Prostate gland (tissue), 2 donors: ENCODE measurements around the gene PIK3C2G. TPM values are rescaled to one million over a fixed set of nuclear protein-coding genes. Genes with fewer than 3 reads are reported as not detected.

ENCODE experiments used
- DNase-seq: peaks from one replicate; pipeline ENCODE4 v3.0.0-alpha.2; 2019; ENCODE audit warnings: low spot score
- H3K27ac ChIP-seq, 2 donors: fragments of 200-600 bp; sonication (generic); 2 replicates each; pipeline ENCODE4 v1.5.1; 2017 to 2019
- H3K27me3 ChIP-seq: fragments of 200-600 bp; sonication (generic); replicated peaks from 2 replicates; pipeline ENCODE4 v1.5.1; 2019; ENCODE audit not compliant: insufficient read depth
- H3K36me3 ChIP-seq, 2 donors: fragments of 200-600 bp; sonication (generic); 1 replicate in 1 of 2; 2 replicates in 1 of 2; pipeline versions ENCODE4 v1.5.1 to v1.8.1; 2017 to 2019
- H3K4me1 ChIP-seq: fragments of 200-600 bp; sonication (generic); replicated peaks from 2 replicates; pipeline ENCODE4 v1.5.1; 2019
- H3K4me3 ChIP-seq, 2 donors: fragments of 200-600 bp; sonication (generic); 2 replicates each; pipeline ENCODE4 v1.5.1; 2017 to 2019
- H3K9me3 ChIP-seq: fragments of 200-600 bp; sonication (generic); 2 replicates; pipeline ENCODE4 v1.5.1; 2017
- CTCF ChIP-seq, 4 experiments: fragments of 200-600 bp in 2 of 4; fragments of 450-650 bp in 2 of 4; sonication (generic) in 2 of 4; IDR thresholded peaks; 1 replicate in 3 of 4; 2 replicates in 1 of 4; pipeline ENCODE4 v1.5.1; 2016 to 2019; ENCODE audit warnings: antibody characterized with exemption in 4 of 4, mild to moderate bottlenecking in 2 of 4, moderate library complexity in 2 of 4
- POLR2A ChIP-seq: fragments of 450-650 bp; IDR thresholded peaks from one replicate; pipeline ENCODE4 v1.6.1; 2016; ENCODE audit warnings: antibody characterized with exemption, mild to moderate bottlenecking
- POLR2AphosphoS5 ChIP-seq: sonication (generic); formaldehyde crosslinking; IDR thresholded peaks from one replicate; pipeline ENCODE4 v1.6.1; 2017; ENCODE audit warnings: antibody characterized with exemption
- WGBS: methylation state at CpG from one replicate; pipeline ENCODE4 v1.1.5; 2018; 5-methylcytosine and 5-hydroxymethylcytosine counted together
- intact Hi-C: fragments of 100-400 bp; cut with DNase I; formaldehyde crosslinking; loops from one replicate; pipeline ENCODE4 v1.14.2; 2022
- total RNA-seq, 2 donors: library from RNA; depleted of rRNA; stranded (reverse); fragments of >200 nt; gene quantifications; one replicate each; pipeline ENCODE4 v1.1.0, GENCODE V29; 2016

Gene PIK3C2G
- total RNA-seq, 2 donors from 2014 or later: 1.4 to 2.1 TPM

- Histone ChIP-seq H3K36me3 (no peaks in the 10 kb centered on the region), H3K4me1 (no peaks in the 10 kb centered on the region), H3K27ac (no peak overlapping the region), H3K9me3 (no peaks in the 10 kb centered on the region), H3K4me3 (no peak overlapping the region), H3K27me3 (no peaks in the 10 kb centered on the region)
- WGBS: 84% methylated on average over 4 of the region's 4 CpGs
- TF ChIP-seq CTCF (IDR thresholded peaks at IDR 0.05) (no peak), POLR2AphosphoS5 (no peak), POLR2A (no peak)
- intact Hi-C loops: no loop called here
- DNase-seq: no peak
Observed at GRCh38 chr12:18419311-18419710, 158.0 kb downstream of the PIK3C2G start.

- no peak overlapping the region for H3K4me3 ChIP-seq
- DNase-seq: no peak
- no peaks in the 10 kb centered on the region for H3K4me1 ChIP-seq
- intact Hi-C loops: loop anchor here (10.0 kb wide), 1 partner anchor 763 kb away; no protein-coding TSS in a partner anchor
- 34% methylated on average over 3 of the region's 3 CpGs for WGBS
- H3K27ac ChIP-seq: no peak overlapping the region
- no peaks in the 10 kb centered on the region for H3K27me3 ChIP-seq
- H3K9me3 ChIP-seq: no peaks in the 10 kb centered on the region
- TF ChIP-seq POLR2A: no peak
- no peak for TF ChIP-seq CTCF (IDR thresholded peaks at IDR 0.05)
- TF ChIP-seq POLR2AphosphoS5: no peak
- H3K36me3 ChIP-seq: no peaks in the 10 kb centered on the region
Observed at GRCh38 chr12:18421867-18422266, 160.5 kb downstream of the PIK3C2G start.

- Histone ChIP-seq H3K27ac (no peak overlapping the region), H3K4me1 (no peaks in the 10 kb centered on the region), H3K4me3 (no peak overlapping the region), H3K27me3 (no peaks in the 10 kb centered on the region), H3K36me3 (no peaks in the 10 kb centered on the region), H3K9me3 (no peaks in the 10 kb centered on the region)
- TF ChIP-seq POLR2A (no peak), POLR2AphosphoS5 (no peak), CTCF (IDR thresholded peaks at IDR 0.05) (no peak)
- intact Hi-C loops: loop anchor here (10.0 kb wide), 1 partner anchor 762 kb away; no protein-coding TSS in a partner anchor
- DNase-seq: no peak
Observed at GRCh38 chr12:18422871-18423270, 161.6 kb downstream of the PIK3C2G start.

GRCh38 chr12:18424857-18425256 is 163.5 kb downstream of the PIK3C2G start:
- Histone ChIP-seq H3K4me3 (no peak overlapping the region), H3K9me3 (no peaks in the 10 kb centered on the region), H3K27me3 (no peaks in the 10 kb centered on the region), H3K36me3 (no peaks in the 10 kb centered on the region), H3K4me1 (no peaks in the 10 kb centered on the region), H3K27ac (no peak overlapping the region)
- no peak for TF ChIP-seq CTCF (IDR thresholded peaks at IDR 0.05)
- DNase-seq: no peak
- intact Hi-C loops: loop anchor here (10.0 kb wide), 1 partner anchor 760 kb away; no protein-coding TSS in a partner anchor
- 89% methylated on average over 2 of the region's 2 CpGs for WGBS

- no peaks in the 10 kb centered on the region for H3K27me3 ChIP-seq
- no peaks in the 10 kb centered on the region for H3K4me1 ChIP-seq
- no peak overlapping the region for H3K4me3 ChIP-seq
- H3K9me3 ChIP-seq: no peaks in the 10 kb centered on the region
- no peak overlapping the region for H3K27ac ChIP-seq
- 67% methylated on average over 3 of the region's 3 CpGs for WGBS
- TF ChIP-seq POLR2A: no peak
- no peak for TF ChIP-seq CTCF (IDR thresholded peaks at IDR 0.05)
- TF ChIP-seq POLR2AphosphoS5: no peak
- H3K36me3 ChIP-seq: no peaks in the 10 kb centered on the region
- intact Hi-C loops: loop anchor here (10.0 kb wide), 1 partner anchor 757 kb away; no protein-coding TSS in a partner anchor
- DNase-seq: no peak
Observed at GRCh38 chr12:18427520-18427919, 166.2 kb downstream of the PIK3C2G start.
